Stimulated activated CD8-positive, alpha-beta memory T cell treated with anti-CD3 and anti-CD28 coated beads, Interleukin-12 subunit alpha, Interleukin-12 subunit beta, amount 100 ng/mL, for 1 hour (primary cell): ENCODE measurements around the gene ACHE.
A peak's percentile ranks its signal among the peaks of the same experiment; 100 is the strongest.

Source experiments
- DNase-seq: peaks from one replicate; pipeline ENCODE4 v3.0.0-alpha.2; 2020; ENCODE audit warnings: low read depth

Gene ACHE

DNA sequence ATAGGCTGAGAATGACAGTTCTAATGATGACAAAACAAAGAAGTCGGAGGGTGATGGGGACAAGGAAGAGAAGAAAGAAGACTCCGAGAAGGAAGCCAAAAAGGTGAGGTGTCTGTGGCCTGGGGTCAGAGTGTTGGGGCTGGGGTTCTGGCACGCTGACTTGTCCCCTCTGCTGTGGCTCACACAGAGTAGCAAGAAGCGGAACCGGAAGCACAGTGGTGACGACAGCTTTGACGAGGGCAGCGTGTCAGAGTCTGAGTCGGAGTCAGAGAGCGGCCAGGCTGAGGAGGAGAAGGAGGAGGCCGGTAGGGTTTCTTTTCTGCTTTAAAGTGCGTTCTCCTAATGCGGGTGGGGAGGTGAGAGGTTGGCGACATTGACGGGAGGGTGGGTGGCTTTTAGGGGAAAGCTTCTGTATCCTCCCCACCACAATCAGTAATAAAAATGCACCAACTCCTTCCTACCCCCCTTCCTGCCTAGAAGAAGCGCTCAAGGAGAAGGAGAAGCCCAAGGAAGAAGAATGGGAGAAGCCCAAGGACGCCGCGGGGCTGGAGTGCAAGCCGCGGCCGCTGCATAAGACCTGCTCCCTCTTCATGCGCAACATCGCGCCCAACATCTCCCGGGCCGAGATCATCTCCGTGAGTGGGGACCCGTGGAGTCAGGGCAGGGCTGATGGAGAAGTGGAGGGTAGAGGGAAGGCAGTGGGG, 10.8 kb downstream of the ACHE start:
- DNase-seq = no peak

DNA sequence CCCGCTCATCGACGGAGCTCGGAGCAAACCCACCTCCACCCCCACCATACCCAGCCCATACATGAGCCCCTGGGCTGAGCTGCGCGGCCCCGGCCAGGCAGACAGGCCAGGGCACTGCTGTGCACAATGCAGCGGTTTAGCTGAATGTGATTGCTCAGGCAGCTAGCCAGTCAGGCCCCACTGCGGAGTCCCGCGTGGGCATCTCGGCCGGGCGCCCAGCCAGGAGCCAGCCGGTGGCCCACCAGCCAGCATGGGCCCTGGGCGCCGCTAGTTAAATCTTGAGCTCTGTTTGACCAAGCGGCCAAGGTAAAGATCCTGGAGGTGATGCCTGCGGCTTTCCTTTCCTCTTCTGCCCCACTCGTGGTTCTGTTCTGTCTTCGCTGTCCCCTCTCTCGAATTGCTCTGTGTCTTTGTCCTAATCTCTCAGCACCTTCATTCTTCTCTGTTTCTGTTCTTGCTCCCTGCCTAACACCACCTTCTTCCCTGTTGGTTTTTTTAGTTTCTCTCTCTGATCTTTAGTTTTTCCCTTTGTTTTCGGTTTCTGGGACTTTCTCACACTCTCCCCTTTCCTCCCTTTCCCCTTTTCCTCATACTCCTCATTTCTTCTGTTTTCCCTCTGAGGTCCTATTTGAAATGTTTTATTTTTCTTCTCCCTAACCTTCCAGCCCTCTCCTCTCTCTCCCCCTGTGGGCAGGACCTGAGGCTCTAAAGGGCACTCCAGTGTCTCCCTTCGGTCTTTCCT, 12.7 kb downstream of the ACHE start:
- no peak for DNase-seq

DNA sequence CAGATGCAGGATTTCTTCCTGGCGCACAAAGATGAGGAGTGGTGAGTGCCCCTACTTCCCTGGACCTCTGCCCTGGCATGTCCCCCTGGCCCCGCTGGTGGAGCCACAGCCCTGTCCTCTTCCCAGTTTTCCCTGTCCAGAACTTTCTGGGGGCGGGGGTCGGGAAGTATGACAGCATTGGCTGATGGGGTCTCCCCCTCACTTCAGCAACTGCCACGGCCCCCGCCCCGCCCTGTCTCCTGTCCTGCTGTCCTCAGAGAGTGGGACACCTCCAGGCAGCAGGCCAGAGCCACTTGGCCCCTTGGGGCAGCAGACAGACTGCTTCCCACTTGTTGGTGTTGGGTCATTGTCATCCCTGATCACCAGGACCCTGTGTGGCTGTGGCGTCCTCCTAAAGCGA, 13.5 kb downstream of the ACHE start:
- no peak for DNase-seq

DNA sequence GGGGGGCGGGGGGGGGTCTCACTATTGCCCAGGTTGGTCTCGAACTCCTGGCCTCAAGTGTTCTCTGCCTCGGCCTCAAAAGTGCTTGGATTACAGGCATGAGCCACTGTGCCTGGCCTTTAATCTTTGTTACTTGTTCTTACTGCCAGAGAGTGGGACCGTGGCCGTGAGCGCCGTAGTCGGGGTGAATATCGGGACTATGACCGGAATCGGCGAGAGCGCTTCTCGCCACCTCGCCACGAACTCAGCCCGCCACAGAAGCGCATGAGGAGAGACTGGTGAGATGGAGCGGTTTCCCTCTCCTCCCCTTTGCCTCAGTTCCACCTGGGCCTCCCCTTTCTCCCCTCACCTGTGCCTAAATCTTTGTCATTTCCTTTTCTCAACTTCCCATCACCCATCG, 14.6 kb downstream of the ACHE start:
- DNase-seq = no peak

DNA sequence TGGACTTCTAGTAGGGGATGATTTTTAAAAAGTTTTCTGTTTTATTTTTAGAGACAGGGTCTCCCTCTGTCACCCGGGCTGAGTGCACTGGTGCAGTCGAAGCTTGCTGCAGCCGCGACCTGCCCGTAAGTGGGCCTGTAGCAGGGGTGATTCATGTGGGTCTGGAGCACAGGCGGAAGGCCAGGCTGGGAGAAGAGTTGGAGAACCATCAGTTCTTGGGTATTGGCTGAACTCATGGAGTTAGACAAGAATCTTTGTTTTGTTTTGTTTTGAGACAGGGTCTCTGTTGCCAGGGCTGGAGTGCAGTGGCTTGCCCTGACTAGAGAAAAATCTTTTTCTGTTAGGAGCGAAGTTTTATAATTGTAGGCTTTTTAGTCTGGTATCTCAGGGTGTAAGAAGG, 15.0 kb downstream of the ACHE start:
- no peak for DNase-seq

DNA sequence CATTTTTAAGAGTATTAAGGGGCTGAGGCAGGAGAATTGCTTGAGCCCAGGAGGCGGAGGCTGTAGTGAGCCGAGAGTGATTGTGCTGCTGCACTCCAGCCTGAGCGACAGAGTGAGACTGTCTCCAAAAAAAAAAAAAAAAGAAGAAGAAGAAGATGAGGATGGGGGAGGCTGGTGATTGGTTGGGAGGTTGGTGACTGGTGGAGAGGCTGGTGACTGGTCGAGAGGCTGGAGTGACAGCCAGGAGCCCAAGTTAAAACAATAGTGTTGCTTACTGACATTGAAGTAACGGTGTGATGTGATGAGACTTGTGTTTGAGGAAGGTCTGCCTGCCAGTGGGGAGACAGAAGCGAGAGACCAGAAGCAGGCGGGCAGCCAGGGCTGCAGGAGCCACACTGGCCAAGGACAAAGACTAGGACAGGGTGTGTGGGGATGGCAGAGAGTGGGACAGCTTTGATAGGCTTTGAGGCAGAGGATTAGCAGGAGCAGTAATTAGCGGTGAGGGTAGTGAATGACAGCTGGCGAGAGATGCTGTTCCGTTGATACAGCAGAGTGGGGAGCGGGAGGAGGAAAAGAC, 15.9 kb downstream of the ACHE start:
- no peak for DNase-seq

DNA sequence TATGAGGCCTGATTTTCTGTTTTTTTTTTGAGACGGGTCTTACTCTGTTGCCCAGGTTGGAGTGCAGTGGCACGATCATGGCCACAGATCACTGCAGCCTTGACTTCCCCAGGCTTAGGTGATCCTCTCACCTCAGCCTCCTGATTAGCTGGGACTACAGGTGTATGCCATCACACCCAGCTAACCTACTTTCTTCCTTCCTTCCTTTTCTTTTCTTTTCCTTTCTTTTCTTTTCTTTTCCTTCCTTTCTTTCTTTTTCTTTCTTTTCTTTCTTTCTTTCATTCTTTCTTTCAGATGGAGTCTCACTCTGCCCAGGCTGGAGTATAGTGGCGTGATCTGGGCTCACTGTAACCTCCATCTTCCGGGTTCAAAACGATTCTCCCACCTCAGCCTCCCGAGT, 17.0 kb downstream of the ACHE start:
- no peak for DNase-seq

DNA sequence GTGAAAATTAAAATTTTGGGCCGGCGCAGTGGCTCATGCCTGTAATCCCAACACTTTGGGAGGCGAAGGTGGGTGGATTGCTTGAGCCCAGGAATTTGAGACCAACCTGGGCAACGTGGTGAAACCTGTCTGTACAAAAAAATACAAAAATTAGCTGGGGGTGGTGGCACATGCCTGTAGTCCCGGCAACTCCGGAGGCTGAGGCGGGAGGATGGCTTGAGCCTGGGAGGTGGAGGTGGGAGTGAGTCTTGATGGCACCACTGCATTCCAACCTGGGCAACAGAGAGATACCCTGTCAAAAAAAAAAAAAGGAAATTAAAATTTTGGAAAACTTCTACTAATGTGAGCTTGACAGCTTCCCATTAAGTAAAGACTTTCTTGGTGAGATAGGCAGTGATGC, 17.7 kb downstream of the ACHE start:
- no peak for DNase-seq

DNA sequence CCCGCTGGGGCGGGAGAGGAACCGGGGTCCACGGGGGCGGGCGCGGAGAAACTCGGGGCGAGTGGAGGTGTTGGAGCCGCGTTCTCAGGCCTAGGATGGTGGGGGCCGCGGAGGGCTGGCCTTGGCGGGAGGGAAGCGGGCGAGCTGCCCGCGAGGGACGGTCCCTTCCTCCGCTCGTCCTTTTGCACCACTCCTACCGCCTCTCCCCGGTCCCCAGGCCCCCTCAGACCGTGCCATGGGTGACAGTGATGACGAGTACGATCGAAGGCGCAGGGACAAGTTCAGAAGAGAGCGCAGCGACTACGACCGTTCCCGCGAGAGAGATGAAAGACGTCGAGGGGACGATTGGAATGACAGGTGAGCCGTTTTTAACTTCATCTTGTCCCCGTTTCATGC, 20.3 kb downstream of the ACHE start:
- no peak for DNase-seq

DNA sequence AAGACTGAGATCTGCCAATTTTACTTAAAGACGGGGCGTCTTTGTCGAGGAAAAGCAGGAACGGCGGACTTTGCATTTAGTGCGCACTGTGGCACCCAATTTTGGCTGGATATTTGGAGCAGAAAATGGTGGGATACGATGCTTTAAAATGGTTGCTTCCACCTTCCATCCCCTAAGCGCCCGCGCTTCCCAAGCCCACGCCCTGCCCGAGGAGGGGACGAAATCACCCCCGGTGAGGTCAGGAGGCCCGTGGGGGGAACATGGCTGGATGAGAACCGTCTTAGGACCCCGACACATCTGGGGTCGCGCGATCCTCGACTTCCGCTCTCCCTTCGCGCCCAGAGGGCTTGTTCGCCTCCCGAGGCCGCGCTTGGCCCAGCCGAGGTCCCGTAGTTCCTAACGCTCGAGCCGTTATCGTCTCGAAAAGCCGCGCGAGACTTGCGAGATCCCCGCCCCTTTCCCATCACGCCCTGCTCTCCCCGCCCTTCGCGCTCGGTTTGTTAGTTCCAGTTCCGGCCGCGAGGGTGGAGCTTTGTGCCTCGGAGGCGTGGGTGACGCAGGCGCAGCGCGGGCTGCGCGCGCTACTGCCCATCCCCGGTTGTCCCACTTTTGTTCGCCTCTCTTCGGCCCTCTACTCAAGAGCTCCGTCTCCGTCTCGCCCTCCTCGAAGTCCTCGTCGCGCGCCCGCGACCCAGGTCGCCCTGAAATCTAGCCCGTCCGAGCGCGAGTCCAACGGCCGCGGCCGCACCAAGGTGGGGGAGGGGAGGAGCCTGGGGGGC, 20.9 kb downstream of the ACHE start, which contains the start of gene SRRT:
SRRT (plus strand) TSS at position 527 of the 779 bp plus-strand sequence. CDS start 488 bp downstream, outside the sequence.
- DNase-seq = peak; percentile 97

DNA sequence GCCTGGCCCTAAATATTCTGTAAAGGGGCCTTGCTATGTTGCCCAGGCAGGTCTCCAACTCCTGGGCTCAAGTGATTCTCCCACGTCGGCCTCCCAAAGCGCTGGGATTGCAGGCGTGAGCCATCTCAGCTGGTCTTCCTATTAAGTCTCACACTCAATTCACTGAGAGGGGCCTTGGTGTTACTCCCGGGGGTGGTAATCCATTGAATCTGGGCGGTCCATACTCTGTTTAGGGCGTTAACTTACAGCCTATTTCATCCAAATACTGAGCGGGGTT, 21.4 kb downstream of the ACHE start:
- no peak for DNase-seq

DNA sequence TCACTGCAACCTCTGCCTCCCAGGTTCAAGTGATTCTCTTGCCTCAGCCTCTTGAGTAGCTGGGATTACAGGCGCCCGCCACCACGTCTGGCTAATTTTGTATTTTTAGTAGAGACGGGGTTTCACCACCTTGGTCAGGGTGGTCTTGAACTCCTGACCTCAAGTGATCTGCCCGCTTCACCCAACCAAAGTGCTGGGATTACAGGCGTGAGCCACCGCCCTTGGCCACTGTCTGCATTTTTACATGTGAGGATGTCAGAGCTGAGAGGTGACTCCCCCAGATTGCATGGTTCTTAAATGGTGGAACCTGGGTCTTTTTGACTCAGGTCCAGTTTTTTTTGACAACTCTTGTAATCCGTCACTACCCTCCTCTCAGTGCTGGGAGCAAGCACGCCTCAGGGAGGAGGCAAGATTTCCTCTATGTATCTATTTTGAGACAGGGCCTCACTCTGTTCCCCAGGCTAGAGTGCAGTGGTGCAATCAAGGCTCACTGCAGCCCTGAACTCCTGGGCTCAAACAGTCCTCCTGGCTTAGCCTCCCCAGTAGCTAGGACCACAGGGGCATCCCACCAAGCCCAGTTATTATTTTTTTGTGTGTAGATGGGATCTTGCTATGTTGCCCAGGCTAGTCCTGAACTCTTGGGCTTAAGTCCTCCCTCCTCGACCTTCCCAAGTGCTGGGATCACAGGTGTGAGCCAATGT, 21.9 kb downstream of the ACHE start:
- DNase-seq = no peak

DNA sequence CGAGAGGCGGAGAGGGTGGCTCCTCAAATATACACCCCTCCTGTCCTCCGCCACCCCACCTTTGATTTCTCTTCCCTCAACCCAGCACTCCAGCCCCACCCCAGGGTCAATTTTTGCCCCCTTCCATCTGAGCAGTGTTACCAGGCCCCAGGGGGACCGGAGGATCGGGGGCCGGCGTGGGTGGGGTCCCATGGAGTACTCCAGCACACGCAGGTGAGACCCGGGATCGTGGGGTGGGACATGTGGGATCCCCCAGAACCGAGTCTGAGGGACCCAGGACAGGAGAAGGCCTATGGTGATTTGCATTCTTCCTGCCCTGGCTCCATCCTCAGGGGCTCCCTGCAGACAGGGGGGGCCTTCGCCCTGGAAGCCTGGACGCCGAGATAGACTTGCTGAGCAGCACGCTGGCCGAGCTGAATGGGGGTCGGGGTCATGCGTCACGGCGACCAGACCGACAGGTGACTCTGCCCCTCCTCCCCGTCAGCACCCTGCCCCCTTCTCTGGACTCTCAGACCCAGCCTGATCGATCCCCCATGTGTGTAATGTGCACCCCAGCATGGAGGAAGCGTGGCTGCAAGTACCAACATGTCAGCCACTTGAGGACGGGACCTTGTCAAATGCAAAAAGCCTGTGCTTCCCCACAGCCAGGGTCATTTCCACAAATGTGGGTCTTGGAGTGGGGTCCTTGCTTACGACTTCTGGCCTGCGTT, 27.8 kb downstream of the ACHE start:
- DNase-seq = no peak

DNA sequence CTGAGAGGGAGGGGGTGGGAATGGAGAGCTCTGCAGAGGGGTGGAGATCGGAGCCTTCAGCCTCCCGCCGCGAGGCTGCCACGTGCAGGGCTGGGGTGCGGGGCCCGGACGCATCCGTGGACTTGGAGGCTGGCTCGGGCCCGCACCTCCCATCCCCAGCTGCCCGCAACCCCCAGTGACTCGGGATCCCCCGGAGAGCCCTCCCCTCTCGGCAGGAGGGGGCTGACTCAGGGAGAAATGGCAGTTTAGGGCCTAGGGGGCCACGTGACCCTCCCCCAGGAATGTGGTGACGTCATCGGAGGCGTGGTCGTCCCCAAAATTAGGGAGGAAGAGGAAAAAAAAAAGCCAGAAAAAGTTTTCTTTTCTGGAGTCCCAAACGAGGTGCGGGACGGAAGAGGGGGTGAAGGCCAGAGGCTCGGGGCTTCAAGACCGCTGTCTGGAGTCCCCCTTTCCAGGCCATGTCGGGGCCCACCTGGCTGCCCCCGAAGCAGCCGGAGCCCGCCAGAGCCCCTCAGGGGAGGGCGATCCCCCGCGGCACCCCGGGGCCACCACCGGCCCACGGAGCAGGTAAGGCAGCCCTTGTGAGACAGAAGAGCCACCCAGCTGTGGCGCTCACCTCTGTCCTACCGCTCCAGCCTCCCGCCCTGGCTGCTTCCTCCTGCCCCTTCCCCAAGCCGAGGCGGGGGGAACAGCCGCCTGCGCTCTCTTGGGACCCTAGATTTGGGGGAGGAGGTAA, 28.5 kb downstream of the ACHE start, which contains the start of gene TRIP6:
TRIP6 (plus strand) TSS at position 348 of the 736 bp plus-strand sequence; CDS start at position 459, 111 bp downstream.
- no peak for DNase-seq

DNA sequence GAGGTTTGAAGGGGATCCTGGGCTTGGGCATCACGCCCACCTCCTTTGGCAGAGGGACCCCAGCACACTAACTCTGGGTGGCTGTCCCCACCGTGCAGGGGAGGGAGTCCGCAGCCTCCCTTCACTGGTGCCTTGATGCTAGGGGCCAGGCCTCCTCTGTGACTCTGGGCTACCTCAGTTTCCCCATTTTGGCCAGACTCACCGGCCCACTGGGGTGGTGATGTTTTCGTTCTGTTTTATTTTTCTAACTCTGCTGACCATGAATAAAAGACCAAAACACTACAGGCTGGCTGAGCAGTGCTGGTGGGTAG, 29.0 kb downstream of the ACHE start:
- no peak for DNase-seq

DNA sequence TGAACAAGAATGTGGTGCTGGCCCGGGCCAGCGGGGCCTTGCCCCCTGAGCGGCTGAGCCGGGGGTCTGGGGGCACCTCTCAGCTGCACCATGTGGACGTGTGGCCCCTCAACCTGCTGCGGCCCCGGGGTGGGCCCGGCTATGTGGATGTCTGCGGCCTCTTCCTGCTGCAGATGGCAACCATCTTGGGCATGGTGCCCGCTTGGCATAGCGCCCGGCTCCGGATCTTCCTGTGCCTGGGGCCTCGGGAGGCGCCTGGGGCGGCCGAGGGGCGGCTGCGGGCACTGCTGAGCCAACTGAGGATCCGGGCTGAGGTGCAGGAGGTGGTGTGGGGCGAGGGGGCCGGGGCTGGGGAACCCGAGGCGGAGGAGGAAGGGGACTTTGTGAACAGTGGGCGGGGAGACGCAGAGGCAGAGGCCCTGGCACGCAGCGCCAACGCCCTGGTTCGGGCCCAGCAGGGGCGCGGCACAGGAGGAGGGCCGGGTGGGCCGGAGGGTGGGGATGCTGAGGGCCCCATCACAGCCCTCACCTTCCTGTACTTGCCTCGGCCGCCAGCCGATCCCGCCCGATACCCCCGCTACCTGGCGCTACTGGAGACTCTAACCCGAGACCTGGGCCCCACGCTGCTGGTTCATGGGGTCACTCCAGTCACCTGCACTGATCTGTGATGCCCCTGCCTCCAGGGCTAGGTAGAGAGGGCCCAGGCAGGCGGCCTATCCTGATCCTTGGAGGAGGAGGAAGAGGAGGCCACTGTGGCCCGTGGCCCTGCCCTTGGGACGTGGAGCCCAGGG, 29.6 kb downstream of the ACHE start:
- no peak for DNase-seq

DNA sequence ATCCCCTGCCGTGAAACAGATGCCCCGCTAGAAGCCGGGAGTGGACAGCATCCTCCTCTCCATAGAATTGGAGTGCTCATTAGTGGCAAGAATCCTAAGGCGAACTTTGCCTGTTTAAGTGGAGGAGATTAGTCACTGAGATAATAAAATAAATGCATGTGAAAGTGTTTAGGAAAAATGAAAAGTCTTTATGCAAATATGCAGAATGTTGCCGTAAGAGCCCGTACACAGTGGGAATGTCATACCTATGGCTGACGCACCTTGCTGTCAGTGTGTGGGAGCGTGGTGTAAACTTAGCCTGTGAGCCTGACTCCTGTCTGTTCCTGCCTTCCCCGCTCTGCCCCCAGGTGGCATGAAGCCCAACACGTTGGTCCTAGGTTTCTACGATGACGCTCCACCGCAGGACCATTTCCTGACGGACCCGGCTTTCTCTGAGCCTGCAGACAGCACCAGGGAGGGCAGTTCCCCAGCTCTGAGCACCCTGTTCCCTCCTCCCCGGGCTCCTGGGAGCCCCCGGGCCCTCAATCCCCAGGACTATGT, 30.2 kb downstream of the ACHE start:
- no peak for DNase-seq

DNA sequence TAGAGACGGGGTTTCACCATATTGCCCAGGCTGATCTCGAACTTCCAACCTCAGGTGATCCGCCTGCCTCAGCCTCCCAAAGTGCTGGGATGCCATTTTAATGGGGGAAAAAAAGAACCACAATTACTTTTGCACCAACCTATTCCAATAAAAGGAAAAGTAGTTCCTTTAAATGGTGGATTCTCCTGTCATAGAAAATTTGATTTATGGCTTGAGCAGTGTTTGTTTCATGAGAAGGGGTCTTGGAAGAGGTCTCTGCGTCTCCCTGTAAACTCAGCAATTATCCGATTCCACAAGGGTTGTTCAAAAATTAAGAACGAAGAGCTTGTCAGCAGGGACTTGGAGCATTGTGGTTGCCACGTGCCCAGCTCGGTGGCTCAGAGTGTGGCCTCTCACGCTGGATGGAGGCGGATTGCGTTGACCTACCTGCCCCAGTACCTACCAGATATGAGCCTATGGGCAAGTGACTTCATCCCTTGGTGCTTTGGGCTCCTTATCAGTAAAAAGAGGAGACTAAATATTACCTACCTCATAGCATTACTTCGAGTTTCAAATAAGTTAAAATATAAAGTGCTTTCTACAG, 31.3 kb downstream of the ACHE start:
- no peak for DNase-seq

DNA sequence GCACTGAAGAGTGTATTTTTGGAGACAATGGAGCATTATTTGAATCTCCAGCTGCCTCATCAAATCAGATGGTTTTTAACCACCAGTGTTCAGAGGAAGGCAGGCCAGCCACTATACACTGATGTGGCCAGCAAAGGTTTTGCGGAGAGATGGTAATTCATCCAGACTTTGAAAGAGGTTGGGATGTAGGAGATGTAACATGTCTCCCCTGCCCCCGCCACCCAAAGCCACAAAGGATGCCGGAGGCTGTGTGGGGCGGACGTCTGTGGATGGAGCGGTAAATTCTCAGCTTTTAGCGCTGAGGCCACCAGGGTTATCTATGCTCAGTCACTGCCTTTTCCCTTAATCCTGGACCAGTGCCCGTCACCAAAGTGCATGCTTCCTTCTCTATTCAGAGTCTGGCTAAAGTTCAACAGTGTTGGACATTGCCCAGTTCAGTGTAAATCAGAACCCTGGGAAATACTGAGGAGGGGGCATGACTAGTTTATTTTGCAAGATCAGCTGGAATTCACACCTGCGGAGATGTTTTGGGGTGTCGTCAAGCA, 32.2 kb downstream of the ACHE start:
- no peak for DNase-seq
